Activated T-cell treated with anti-CD3 and anti-CD28 coated beads for 4 hours (primary cell): ENCODE results near the gene TMEM145.
"Not testable (repeated sequence)": the region's sequence is repeated elsewhere in the genome, so short reads cannot be mapped to it uniquely, and the experiment has no call there.

Source experiments
- DNase-seq: peaks from one replicate; pipeline ENCODE4 v3.0.0-alpha.2; 2020

Gene TMEM145

GRCh38 chr19:42339126-42339860 is 26.2 kb downstream of the TMEM145 start:
- not testable (repeated sequence) for DNase-seq

- DNase-seq: not testable (repeated sequence)
Measured at GRCh38 chr19:42339922-42340321, 26.8 kb downstream of the TMEM145 start.

DNA sequence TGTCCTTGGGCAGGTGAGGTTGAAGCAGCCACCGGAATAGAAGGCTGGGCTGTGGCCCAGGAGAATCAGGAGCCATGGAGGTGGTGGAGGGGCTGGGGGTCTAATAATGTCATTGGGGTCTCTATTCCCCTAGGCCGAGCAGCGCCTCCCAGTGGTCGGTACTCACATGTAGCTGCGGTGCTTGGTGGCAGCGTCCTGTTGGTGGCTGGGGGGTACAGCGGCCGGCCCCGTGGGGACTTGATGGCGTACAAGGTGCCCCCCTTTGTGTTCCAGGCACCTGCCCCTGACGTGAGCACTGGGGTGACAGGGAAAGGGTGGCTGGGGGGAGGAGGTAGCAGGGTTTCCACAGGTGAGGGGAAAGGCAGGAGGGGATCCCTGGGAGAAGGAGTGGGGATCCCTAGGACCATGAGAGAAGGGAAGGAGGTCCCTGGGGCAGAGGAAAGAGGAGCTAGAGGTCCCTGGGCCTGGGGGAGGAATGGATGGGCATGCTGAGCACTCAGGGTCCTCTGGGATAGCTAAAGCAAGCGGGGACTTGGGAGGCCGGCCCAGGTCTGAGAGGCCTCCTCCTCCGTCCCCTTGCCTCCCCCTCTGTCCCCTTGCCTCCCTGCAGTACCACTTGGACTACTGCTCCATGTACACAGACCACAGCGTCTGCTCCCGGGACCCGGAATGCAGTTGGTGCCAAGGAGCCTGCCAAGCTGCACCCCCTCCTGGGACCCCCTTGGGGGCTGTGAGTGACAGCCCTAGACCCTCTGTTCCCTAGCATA is 30.4 kb downstream of the TMEM145 start:
- DNase-seq: no peak

GRCh38 chr19:42344336-42344893 is 31.3 kb downstream of the TMEM145 start:
- no peak for DNase-seq

- DNase-seq: no peak
Measured at GRCh38 chr19:42345191-42345812, 32.2 kb downstream of the TMEM145 start.

DNA sequence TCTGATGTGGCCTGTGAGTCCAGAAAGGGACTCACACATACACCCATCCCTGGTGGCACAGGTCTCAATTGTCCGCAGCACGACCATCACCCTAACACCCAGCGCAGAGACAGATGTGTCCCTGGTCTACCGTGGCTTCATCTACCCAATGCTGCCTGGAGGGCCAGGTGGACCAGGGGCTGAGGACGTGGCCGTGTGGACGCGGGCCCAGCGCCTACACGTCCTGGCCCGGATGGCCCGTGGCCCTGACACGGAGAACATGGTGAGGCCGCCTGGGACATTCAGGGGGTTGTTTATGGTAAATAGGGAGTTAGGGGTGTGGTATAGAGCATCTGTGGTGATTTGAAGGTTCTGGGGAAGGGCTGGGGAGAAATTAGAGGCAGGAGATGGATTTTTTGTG is 35.1 kb downstream of the TMEM145 start:
- no peak for DNase-seq

- no peak for DNase-seq
Measured at GRCh38 chr19:42349378-42350107, 36.4 kb downstream of the TMEM145 start.

DNA sequence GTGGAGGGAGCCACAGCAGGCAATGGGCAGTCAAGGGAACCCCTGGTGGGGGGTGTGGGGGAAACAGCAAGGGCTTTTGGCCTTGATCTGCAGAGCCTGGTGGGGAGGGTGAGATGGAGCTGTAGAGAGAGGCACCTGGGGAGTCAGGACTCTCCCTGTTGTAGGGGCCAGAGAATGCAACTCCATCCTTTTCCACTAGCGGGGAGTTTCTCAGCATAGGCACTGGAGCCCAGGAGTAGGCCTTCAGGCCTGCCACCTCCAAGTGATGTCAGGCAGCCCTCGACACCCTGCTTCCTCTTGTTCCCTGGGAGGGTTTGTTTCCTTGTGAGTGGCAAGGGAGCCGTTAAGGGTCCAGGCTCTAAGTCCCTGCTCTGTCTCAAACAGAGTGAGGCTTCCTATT is 37.3 kb downstream of the TMEM145 start:
- DNase-seq: no peak

DNA sequence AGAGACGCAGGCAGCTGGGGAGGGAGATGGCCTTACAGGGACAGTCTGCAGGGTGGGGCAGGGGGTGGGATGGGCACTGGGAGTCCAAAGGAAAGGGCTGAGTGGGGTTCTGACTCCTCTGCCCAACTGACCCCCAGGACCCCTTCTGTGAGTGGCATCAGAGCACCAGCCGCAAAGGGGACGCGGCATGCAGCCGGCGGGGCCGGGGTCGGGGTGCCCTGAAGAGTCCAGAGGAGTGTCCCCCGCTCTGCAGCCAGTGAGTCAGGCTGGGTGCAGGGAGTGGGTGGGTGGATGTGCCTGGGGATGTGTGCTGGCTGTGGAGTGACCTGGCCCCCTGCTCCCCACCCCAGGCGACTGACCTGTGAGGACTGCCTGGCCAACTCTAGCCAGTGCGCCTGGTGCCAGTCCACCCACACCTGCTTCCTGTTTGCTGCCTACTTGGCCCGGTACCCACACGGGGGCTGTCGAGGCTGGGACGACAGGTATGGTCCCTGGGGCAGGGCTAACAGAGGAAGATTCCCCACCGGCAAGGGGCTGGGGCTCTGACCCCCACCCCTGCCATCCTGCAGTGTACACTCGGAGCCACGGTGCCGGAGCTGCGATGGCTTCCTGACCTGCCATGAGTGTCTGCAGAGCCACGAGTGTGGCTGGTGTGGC is 38.1 kb downstream of the TMEM145 start:
- DNase-seq: no peak

DNA sequence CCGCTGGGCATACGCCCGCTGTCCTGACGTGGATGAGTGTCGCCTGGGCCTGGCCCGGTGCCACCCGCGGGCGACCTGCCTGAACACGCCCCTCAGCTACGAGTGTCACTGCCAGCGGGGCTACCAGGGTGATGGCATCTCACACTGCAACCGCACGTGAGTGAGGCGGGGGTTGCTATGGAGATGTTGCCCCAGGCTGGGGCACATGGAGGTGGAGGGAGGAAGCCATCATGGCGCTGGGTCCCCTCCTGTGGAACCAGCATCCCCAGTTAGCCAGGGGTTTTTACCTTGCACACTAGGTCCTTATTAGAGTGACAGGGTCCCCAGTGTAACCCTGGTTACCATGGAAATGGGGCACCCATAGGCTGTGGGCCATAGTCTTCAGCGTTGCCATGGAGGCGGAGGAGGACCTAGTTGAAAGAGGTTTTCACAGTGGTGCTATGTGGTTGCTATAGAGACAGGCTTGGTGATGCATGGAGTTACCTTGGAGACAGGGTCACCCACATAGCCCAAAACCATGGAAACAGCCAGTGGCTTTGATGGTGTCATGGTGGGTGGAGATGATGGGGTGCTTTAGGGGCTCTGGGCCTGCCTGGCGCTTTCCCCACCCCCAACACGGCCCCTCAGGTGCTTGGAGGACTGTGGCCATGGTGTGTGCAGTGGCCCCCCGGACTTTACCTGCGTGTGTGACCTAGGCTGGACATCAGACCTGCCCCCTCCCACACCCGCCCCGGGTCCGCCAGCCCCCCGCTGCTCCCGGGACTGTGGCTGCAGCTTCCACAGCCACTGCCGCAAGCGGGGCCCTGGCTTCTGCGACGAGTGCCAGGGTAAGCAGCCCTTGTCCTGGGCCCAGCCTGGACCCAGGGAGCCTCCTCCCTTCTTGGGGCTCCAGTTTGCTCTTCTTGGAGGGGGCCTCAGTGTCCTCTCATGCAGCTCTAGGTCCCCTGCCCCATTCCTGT is 39.5 kb downstream of the TMEM145 start:
- DNase-seq: no peak

- no peak for DNase-seq
Measured at GRCh38 chr19:42353341-42354015, 40.4 kb downstream of the TMEM145 start.

DNA sequence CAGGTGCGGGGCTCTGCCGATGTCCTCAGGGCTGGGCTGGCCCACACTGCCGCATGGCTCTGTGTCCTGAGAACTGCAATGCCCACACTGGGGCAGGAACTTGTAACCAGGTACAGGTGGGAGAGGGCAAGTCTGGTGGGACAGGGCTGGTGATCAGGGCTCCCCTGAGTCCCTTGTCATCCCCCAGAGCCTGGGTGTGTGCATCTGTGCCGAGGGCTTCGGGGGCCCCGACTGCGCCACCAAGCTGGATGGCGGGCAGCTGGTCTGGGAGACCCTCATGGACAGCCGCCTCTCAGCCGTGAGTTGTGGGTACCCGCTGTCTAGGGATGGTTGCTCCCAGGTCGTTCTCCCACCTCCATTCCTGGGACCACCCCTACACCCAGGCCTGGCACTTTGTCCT is 42.8 kb downstream of the TMEM145 start:
- no peak for DNase-seq

GRCh38 chr19:42356686-42357085 is 43.6 kb downstream of the TMEM145 start:
- DNase-seq: no peak

GRCh38 chr19:42357290-42357689 is 44.2 kb downstream of the TMEM145 start:
- DNase-seq: no peak

DNA sequence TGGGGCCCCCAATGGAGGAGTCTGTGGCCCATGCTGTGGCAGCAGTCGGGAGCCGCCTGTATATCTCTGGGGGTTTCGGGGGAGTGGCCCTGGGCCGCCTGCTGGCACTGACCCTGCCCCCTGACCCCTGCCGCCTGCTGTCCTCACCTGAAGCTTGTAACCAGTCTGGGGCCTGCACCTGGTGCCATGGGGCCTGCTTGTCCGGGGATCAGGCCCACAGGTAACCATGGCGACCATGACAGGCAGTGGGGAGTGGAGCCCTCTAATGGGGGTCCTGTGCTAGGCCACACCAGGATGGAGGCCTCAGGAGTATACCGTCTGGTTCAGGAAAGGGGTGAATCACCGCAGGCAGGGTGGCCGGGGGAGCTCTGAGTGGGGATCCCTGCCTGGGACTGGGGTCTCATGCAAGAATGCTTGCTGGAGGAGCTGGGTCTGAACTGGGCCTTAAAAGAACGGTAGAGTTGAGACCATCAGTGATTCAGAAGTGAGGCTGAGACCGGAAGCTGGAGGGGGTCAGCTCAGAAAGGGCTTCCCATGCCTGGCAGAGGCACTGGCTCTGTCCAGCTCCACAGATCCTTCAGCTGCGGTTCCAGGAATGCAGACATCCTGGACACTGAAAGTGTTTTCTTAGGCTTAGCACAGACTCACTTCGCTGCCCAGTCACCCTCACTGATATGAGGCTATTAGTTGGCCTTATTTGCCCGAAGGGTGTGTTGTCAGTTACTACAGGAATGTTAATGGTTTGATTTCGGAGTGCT is 47.9 kb downstream of the TMEM145 start:
- no peak for DNase-seq

GRCh38 chr19:42361545-42361910 is 48.4 kb downstream of the TMEM145 start:
- no peak for DNase-seq

GRCh38 chr19:42362342-42362741 is 49.2 kb downstream of the TMEM145 start:
- no peak for DNase-seq

DNA sequence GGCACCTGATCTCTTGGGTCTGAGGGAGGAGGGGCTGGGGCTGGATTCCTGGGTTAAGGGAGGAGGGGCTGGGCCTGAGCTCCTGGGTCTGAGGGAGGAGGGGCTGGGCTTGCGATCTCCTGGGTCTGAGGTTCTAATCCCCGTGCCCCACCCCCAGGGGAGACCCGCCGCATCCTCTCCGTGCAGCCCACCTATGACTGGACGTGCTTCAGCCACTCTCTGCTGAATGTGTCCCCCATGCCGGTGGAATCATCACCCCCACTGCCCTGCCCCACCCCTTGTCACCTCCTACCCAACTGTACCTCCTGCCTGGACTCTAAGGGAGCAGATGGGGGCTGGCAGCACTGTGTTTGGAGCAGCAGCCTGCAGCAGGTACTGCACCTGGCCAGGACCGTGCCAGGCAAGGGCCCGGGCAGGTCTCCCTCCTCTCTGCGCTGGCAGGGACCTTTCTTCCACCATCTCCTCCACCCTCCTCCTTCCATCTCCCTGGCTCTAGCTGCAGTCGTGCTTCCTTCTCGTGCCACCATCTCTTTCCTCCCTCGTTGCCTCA is 49.9 kb downstream of the TMEM145 start:
- no peak for DNase-seq

DNA sequence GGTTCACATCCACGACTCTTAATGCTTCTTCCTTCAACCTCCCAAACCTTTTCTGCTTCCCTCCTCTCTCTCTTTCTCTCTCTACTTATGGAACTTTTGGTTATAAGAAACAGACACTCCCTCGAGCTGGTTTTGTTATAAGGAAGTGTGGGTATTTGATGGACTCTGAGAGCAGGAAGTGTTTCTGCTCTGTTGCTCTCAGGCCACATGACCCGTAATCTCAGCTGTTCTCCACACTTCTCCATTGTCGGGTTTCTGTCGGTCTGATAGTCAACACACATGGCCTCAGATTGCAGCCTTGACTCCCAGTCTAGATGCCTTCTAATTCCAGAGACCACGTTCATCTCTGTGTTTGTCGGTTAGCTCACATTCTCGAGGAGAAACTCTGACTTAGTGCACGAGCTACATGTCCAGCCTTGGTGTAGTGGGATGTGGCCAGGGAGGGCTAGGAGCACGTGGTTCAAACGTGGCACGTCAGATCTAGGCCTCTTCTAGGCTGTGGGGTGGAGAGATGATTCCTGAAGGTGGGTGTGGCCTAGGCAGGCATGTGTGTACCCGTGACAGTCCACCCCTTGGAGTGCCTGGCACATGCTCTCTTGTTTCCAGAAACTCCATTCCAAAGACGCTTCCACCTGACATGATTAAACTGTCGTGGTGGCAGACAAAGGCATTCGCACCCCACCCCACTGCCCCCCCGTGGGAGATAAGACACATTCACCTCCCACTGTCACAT is 50.7 kb downstream of the TMEM145 start:
- no peak for DNase-seq
